HCT116 (cell line): ENCODE data around the gene FOXQ1. TPM values are rescaled to one million over a fixed set of nuclear protein-coding genes. Genes with fewer than 3 reads are reported as not detected.

ENCODE experiments used
- ATAC-seq: fragments of 200-7000 bp; cut with Tn5 transposase; 2 replicates; pipeline ENCODE4 v1.9.1; 2020; ENCODE audit warnings: mild to moderate bottlenecking, moderate library complexity
- BruUV-seq: library from RNA; stranded (reverse); fragments of 400-500 nt; replicated peaks from 2 replicates; lab custom pipeline; 2021; lab: Mats Ljungman, UMichigan
- CTCF ChIA-PET: fragments of 300-600 bp; sonication (Branson Sonifier 250); formaldehyde crosslinking; loops from one replicate; lab custom pipeline; 2021; ENCODE audit warnings: antibody characterized with exemption; lab: Charles Lee
- POLR2A ChIA-PET: fragments of 300-600, 350-600 bp; sonication (Branson Sonifier 250); formaldehyde crosslinking; loops from one replicate; lab custom pipeline; 2021; ENCODE audit warnings: antibody characterized with exemption; lab: Charles Lee
- RAD21 ChIA-PET, 2 experiments: fragments of 300-600 bp; sonication (Branson Sonifier 250); formaldehyde crosslinking; loops; one replicate each; lab custom pipeline; 2023; ENCODE audit warnings: low total read pairs in 2 of 2; ENCODE audit not compliant: uncharacterized antibody in 2 of 2, unreplicated experiment in 2 of 2, low non-redundant PET in 1 of 2; lab: Charles Lee
- DNase-seq: peaks from one replicate; pipeline ENCODE4 v3.0.0-alpha.2; 2010; ENCODE audit warnings: low read depth, low spot score
- H2AFZ ChIP-seq: fragments of 200-600 bp; shearing (Covaris generic), sonication (generic); 2 replicates; pipeline ENCODE4 v1.6.1; 2017; ENCODE audit warnings: low read depth, mixed run types, mixed read lengths, antibody characterized with exemption, low read length; ENCODE audit not compliant: poor library complexity, severe bottlenecking
- H3K27ac ChIP-seq: 2 replicates; pipeline ENCODE4 v1.5.1; 2012; ENCODE audit warnings: low read depth, low read length
- H3K27me3 ChIP-seq: fragments of 200-600 bp; sonication (generic); 2 replicates; pipeline ENCODE4 v1.6.1; 2016; ENCODE audit warnings: mixed run types, low read length, mixed read lengths; ENCODE audit not compliant: insufficient read depth
- H3K36me3 ChIP-seq, 2 experiments: fragments of 200-500 bp in 1 of 2; fragments of 200-600 bp in 1 of 2; sonication (Bioruptor generic) in 1 of 2; sonication (generic) in 1 of 2; 2 replicates each; pipeline versions ENCODE4 v1.5.1 to v1.6.1; 2014 to 2016; ENCODE audit warnings: low read length in 2 of 2, inconsistent platforms in 1 of 2, mixed read lengths in 1 of 2, mixed run types in 1 of 2; ENCODE audit not compliant: insufficient read depth in 2 of 2, control insufficient read depth in 1 of 2
- H3K4me1 ChIP-seq, 2 experiments: fragments of 200-600 bp in 1 of 2; sonication (generic) in 1 of 2; 2 replicates each; pipeline versions ENCODE4 v1.5.1 to v1.6.1; 2012 to 2017; ENCODE audit warnings: low read length in 2 of 2, inconsistent platforms in 1 of 2, mild to moderate bottlenecking in 1 of 2, mixed read lengths in 1 of 2, mixed run types in 1 of 2, moderate library complexity in 1 of 2; ENCODE audit not compliant: insufficient read depth in 2 of 2, control insufficient read depth in 1 of 2
- H3K4me2 ChIP-seq: fragments of 200-600 bp; sonication (generic); 2 replicates; pipeline ENCODE4 v1.6.1; 2017; ENCODE audit warnings: mixed run types, low read length, mixed read lengths
- H3K4me3 ChIP-seq, 2 experiments: fragments of 200-600 bp in 1 of 2; sonication (generic) in 1 of 2; replicated peaks in 1 of 2; 2 replicates each; pipeline ENCODE4 v1.5.1; 2011 to 2016; ENCODE audit warnings: low read length in 2 of 2, control low read depth in 1 of 2, low read depth in 1 of 2, mild to moderate bottlenecking in 1 of 2, mixed read lengths in 1 of 2, mixed run types in 1 of 2
- H3K79me2 ChIP-seq: fragments of 200-600 bp; sonication (generic); 2 replicates; pipeline ENCODE4 v1.6.1; 2017; ENCODE audit warnings: mild to moderate bottlenecking, mixed run types, low read length, moderate library complexity, mixed read lengths; ENCODE audit not compliant: insufficient read depth
- H3K9ac ChIP-seq: fragments of 200-600 bp; sonication (generic); 2 replicates; pipeline ENCODE4 v1.6.1; 2016; ENCODE audit warnings: low read length, mixed read lengths
- H3K9me2 ChIP-seq: fragments of 200-600 bp; sonication (generic), shearing (Covaris generic); 2 replicates; pipeline ENCODE4 v1.6.1; 2017; ENCODE audit warnings: mixed run types, mild to moderate bottlenecking, moderate library complexity; ENCODE audit not compliant: insufficient read depth
- H3K9me3 ChIP-seq, 2 experiments: fragments of 200-500 bp in 1 of 2; fragments of 200-600 bp in 1 of 2; sonication (Bioruptor generic) in 1 of 2; sonication (generic) in 1 of 2; 2 replicates each; pipeline ENCODE4 v1.6.1; 2014 to 2017; ENCODE audit warnings: low read length in 2 of 2, mixed read lengths in 2 of 2, inconsistent platforms in 1 of 2, low read depth in 1 of 2, mild to moderate bottlenecking in 1 of 2, mixed run types in 1 of 2, moderate library complexity in 1 of 2; ENCODE audit not compliant: control insufficient read depth in 1 of 2, insufficient read depth in 1 of 2
- H4K20me1 ChIP-seq: fragments of 200-600 bp; sonication (generic), shearing (Covaris generic); 2 replicates; pipeline ENCODE4 v1.6.1; 2017; ENCODE audit warnings: mixed run types, mild to moderate bottlenecking, moderate library complexity; ENCODE audit not compliant: insufficient read depth
- CBX3 ChIP-seq: IDR thresholded peaks from 2 replicates; pipeline ENCODE4 v1.6.1; 2012; ENCODE audit warnings: low read depth
- CTCF ChIP-seq, 3 experiments: fragments of 200-600 bp in 1 of 3; sonication (generic) in 1 of 3; IDR thresholded peaks in 2 of 3; conservative IDR thresholded peaks in 1 of 3; 2 replicates each; pipeline ENCODE4 v1.5.1; 2012 to 2017; ENCODE audit warnings: low read depth in 2 of 3, low read length in 2 of 3, antibody characterized with exemption in 1 of 3, borderline replicate concordance in 1 of 3, control low read depth in 1 of 3, mild to moderate bottlenecking in 1 of 3, mixed read lengths in 1 of 3, mixed run types in 1 of 3, moderate library complexity in 1 of 3; ENCODE audit not compliant: insufficient read depth in 1 of 3
- SIN3A ChIP-seq: IDR thresholded peaks from 2 replicates; pipeline ENCODE4 v1.6.1; 2012; ENCODE audit warnings: low read depth
- YY1 ChIP-seq: IDR thresholded peaks from 2 replicates; pipeline ENCODE4 v1.6.1; 2011; ENCODE audit warnings: low read length, low read depth, moderate library complexity, mild to moderate bottlenecking; ENCODE audit not compliant: insufficient replicate concordance; ENCODE audit errors: extremely low read depth
- ZFX ChIP-seq: fragments of 450-650 bp; IDR thresholded peaks from 2 replicates; pipeline ENCODE4 v1.6.1; 2017
- intact Hi-C: fragments of 100-400 bp; cut with micrococcal nuclease; formaldehyde crosslinking; loops from 2 replicates; pipeline ENCODE4 v1.10.0; 2022
- total RNA-seq: library from RNA; stranded (reverse); gene quantifications from one replicate; pipeline ENCODE4 v1.2.1, GENCODE V29; 2021; ENCODE audit not compliant: unreplicated experiment

The FOXQ1 gene
- total RNA-seq, 1 experiment from 2014 or later: 0.42 TPM

- Histone ChIP-seq H4K20me1 (no peaks in the 10 kb centered on the region), H3K79me2 (no peaks in the 10 kb centered on the region), H3K9ac (no peak overlapping the region), H3K27me3 (no peaks in the 10 kb centered on the region), H3K36me3 (no peaks in the 10 kb centered on the region), H3K4me3 (no peak overlapping the region), H3K4me1 (peaks cover 0 to 4% of the 10 kb centered on the region in 2 experiments; a peak in 1 of 4 replicates), H2AFZ (no peak overlapping the region), H3K4me2 (no peak overlapping the region), H3K9me3 (0 out of 4 replicates have a peak, but pooled peaks cover 0 to 3% of the 10 kb centered on the region in 2 experiments), H3K27ac (no peak overlapping the region)
- DNase-seq (no peak), ATAC-seq (no peak)
- intact Hi-C loops: no loop called here
- RAD21 ChIA-PET: no interaction called here
- CTCF ChIA-PET: interaction anchor here (1.6 kb wide), 1 partner anchor 10 kb away, joined by 5 read pairs; no protein-coding TSS in a partner anchor
- POLR2A ChIA-PET: no interaction called here
- no TSS peak for BruUV-seq
- TF ChIP-seq YY1 (no peak), CTCF (IDR thresholded peaks at IDR 0.05 in 2 of 3, conservative IDR thresholded peaks at IDR 0.05 in 1 of 3; ENCODE audit: borderline replicate concordance in 1 of 3, insufficient read depth in 1 of 3, low read depth in 2 of 3, low read length in 2 of 3) (no peak)
- TF ChIP-seq, all 23 proteins: peak for 0
- no peaks in the 10 kb centered on the region for H3K9me2 ChIP-seq
Measured at GRCh38 chr6:1346101-1346500, 34.2 kb downstream of the FOXQ1 start.

- no peak for ATAC-seq
- H3K4me2 ChIP-seq: no peak overlapping the region
- H3K9me2 ChIP-seq: no peaks in the 10 kb centered on the region
- H3K79me2 ChIP-seq: no peaks in the 10 kb centered on the region
- H3K9ac ChIP-seq: no peak overlapping the region
- CTCF ChIA-PET: interaction anchor here (1.6 kb wide), 1 partner anchor 10 kb away, joined by 5 read pairs; no protein-coding TSS in a partner anchor
- intact Hi-C loops: no loop called here
- H3K36me3 ChIP-seq: no peaks in the 10 kb centered on the region
- TF ChIP-seq SIN3A (no peak), CBX3 (no peak), ZFX (no peak)
- TF ChIP-seq, all 23 proteins: peak for 0
- ChIA-PET POLR2A (no interaction called here), RAD21 (interaction anchor here in 1 of 2 experiments (0.8 kb wide), 1 partner anchor 1158 kb away, joined by 3 read pairs; no protein-coding TSS in a partner anchor)
- no peak overlapping the region for H2AFZ ChIP-seq
- peaks cover 4 to 7% of the 10 kb centered on the region in 2 experiments; a peak in 2 of 4 replicates for H3K9me3 ChIP-seq
- H3K4me3 ChIP-seq: no peak overlapping the region
- no TSS peak for BruUV-seq
- H3K27me3 ChIP-seq: no peaks in the 10 kb centered on the region
- H3K27ac ChIP-seq: no peak overlapping the region
- peaks cover 0 to 4% of the 10 kb centered on the region in 2 experiments; a peak in 1 of 4 replicates for H3K4me1 ChIP-seq
- DNase-seq: no peak
- no peaks in the 10 kb centered on the region for H4K20me1 ChIP-seq
Measured at GRCh38 chr6:1346558-1347091, 34.7 kb downstream of the FOXQ1 start.
